NCI-H2107 treated with DMSO at 0.1 percent for 48 hours (cell line): Measurements from ENCODE around the gene DNAJB4.
"Not testable (repeated sequence)": the region's sequence is repeated elsewhere in the genome, so short reads cannot be mapped to it uniquely, and the experiment has no call there.

Source experiments
- DNase-seq: peaks from one replicate; lab custom pipeline; 2025; ENCODE audit not compliant: unreplicated experiment; lab: John Stamatoyannopoulos, UW

Gene DNAJB4

GRCh38 chr1:77990629-77991204 is 14.0 kb upstream of the DNAJB4 start:
- no peak for DNase-seq

- DNase-seq = no peak
These were observed 13.1 kb upstream of the DNAJB4 start for GRCh38 chr1:77991638-77992037.

- DNase-seq = no peak
These were observed 10.5 kb upstream of the DNAJB4 start for GRCh38 chr1:77994117-77994705.

- no peak for DNase-seq
These were observed 8.0 kb upstream of the DNAJB4 start for GRCh38 chr1:77996734-77997133.

- not testable (repeated sequence) for DNase-seq
These were observed 4.2 kb upstream of the DNAJB4 start for GRCh38 chr1:78000536-78000935.

- DNase-seq = no peak
These were observed 1.5 kb upstream of the DNAJB4 start for GRCh38 chr1:78003070-78003746.

GRCh38 chr1:78003882-78004718 is 639 bp upstream of the DNAJB4 start:
- peak; percentile 27 for DNase-seq

GRCh38 chr1:78005448-78005722 is 646 bp downstream of the DNAJB4 start:
- DNase-seq = no peak

- DNase-seq = no peak
These were observed 1.0 kb downstream of the DNAJB4 start for GRCh38 chr1:78005755-78006154.

- no peak for DNase-seq
These were observed 1.8 kb downstream of the DNAJB4 start for GRCh38 chr1:78006521-78006920.

- DNase-seq = no peak
These were observed 3.1 kb downstream of the DNAJB4 start for GRCh38 chr1:78007677-78008341.

- DNase-seq = no peak
These were observed 4.5 kb downstream of the DNAJB4 start for GRCh38 chr1:78009276-78009675.

- no peak for DNase-seq
These were observed 5.1 kb downstream of the DNAJB4 start for GRCh38 chr1:78009836-78010235.

- DNase-seq = no peak
These were observed 6.3 kb downstream of the DNAJB4 start for GRCh38 chr1:78011050-78011449.

- DNase-seq = no peak
These were observed 10.4 kb downstream of the DNAJB4 start for GRCh38 chr1:78015148-78015547.

GRCh38 chr1:78019024-78019423 is 14.3 kb downstream of the DNAJB4 start:
- DNase-seq = no peak

- DNase-seq = not testable (repeated sequence)
These were observed 16.4 kb downstream of the DNAJB4 start for GRCh38 chr1:78021134-78021533.

GRCh38 chr1:78029793-78030192 is 25.1 kb downstream of the DNAJB4 start:
- no peak for DNase-seq

GRCh38 chr1:78032996-78033796 is 28.5 kb downstream of the DNAJB4 start:
- no peak for DNase-seq

- no peak for DNase-seq
These were observed 29.0 kb downstream of the DNAJB4 start for GRCh38 chr1:78033797-78034172.

- DNase-seq = no peak
These were observed 30.4 kb downstream of the DNAJB4 start for GRCh38 chr1:78035121-78035520.
